ENCODE data around the gene BRD9. TPM values are rescaled to one million over a fixed set of nuclear protein-coding genes. Genes with fewer than 3 reads are reported as not detected.

Gene BRD9
- total and polyA plus RNA-seq, 2 of the 13 experiments (the other 11 are each of a cell fraction or from before 2014, with no cell fraction given): 5.2 to 22.9 TPM

DNA sequence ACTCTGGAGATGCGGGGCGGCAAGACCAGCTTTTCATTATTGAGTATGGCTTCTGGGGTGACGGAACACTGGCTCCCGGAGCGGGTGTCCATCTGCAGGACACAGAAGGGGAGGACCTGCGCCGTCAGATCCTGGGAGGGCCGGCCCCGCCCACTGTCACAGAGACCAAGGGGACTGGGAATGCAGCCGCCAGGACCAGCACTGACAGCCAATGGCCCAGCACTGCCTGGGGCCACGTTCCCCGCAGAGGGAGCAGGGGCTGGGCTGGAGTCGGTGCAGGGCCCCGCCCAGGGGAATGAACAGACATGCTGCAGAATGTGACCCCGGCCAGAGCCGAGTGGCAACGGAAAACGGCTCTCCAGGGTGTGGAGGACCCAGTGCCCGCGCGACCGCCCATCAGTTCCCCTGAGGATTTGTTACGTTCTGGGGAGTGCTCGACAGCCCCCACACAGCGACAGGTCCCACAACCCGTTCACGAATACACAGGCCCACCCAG lies 42.0 kb downstream of the BRD9 start, which contains the start of gene ZDHHC11 (continued):
- TF ChIP-seq, protein P1, sequence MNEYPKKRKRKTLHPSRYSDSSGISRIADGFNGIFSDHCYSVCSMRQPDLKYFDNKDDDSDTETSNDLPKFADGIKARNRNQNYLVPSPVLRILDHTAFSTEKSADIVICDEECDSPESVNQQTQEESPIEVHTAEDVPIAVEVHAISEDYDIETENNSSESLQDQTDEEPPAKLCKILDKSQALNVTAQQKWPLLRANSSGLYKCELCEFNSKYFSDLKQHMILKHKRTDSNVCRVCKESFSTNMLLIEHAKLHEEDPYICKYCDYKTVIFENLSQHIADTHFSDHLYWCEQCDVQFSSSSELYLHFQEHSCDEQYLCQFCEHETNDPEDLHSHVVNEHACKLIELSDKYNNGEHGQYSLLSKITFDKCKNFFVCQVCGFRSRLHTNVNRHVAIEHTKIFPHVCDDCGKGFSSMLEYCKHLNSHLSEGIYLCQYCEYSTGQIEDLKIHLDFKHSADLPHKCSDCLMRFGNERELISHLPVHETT (CRISPR knock-in tag; conservative IDR thresholded peaks at IDR 0.05): no peak
- TF ChIP-seq NFYB (CRISPR knock-in tag; IDR thresholded peaks at IDR 0.05) (peak; percentile 67), ZNF782 (CRISPR knock-in tag; IDR thresholded peaks at IDR 0.05; ENCODE audit: borderline replicate concordance) (no peak), ZNF883 (CRISPR knock-in tag; IDR thresholded peaks at IDR 0.05; ENCODE audit: not compliant biosample characterization) (peak; percentile 48), DR1 (CRISPR knock-in tag; IDR thresholded peaks at IDR 0.05) (0 out of 2 replicates have a peak, but pooled peaks have one; percentile 51), CC2D1A (CRISPR knock-in tag; IDR thresholded peaks at IDR 0.05) (no peak), HNRNPL (IDR thresholded peaks at IDR 0.05; ENCODE audit: low read depth, low read length) (no peak), NAIF1 (CRISPR knock-in tag; IDR thresholded peaks at IDR 0.05; ENCODE audit: borderline replicate concordance) (no peak), NR2F1 (CRISPR knock-in tag; IDR thresholded peaks at IDR 0.05) (no peak), ZNF251 (CRISPR knock-in tag; IDR thresholded peaks at IDR 0.05) (no peak), TAF1 (CRISPR knock-in tag; IDR thresholded peaks at IDR 0.05) (peak; percentile 53; the same call in 1 of the 2 replicates), ZBTB8A (CRISPR knock-in tag; IDR thresholded peaks at IDR 0.05; ENCODE audit: borderline replicate concordance, low read depth) (no peak), PHF21A (CRISPR knock-in tag; IDR thresholded peaks at IDR 0.05) (0 out of 2 replicates have a peak, but pooled peaks have one; percentile 53), ZNF605 (CRISPR knock-in tag; IDR thresholded peaks at IDR 0.05) (peak; percentile 38; the same call in 1 of the 2 replicates), TEAD3 (CRISPR knock-in tag; optimal IDR thresholded peaks at IDR 0.05; ENCODE audit: borderline replicate concordance) (peak; percentile 67), KAT8 (CRISPR knock-in tag; IDR thresholded peaks at IDR 0.05) (peak; percentile 36; the same call in 1 of the 2 replicates), ZNF430 (CRISPR knock-in tag; IDR thresholded peaks at IDR 0.05) (no peak)
- TF ChIP-seq, protein P2, sequence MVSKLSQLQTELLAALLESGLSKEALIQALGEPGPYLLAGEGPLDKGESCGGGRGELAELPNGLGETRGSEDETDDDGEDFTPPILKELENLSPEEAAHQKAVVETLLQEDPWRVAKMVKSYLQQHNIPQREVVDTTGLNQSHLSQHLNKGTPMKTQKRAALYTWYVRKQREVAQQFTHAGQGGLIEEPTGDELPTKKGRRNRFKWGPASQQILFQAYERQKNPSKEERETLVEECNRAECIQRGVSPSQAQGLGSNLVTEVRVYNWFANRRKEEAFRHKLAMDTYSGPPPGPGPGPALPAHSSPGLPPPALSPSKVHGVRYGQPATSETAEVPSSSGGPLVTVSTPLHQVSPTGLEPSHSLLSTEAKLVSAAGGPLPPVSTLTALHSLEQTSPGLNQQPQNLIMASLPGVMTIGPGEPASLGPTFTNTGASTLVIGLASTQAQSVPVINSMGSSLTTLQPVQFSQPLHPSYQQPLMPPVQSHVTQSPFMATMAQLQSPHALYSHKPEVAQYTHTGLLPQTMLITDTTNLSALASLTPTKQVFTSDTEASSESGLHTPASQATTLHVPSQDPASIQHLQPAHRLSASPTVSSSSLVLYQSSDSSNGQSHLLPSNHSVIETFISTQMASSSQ (IDR thresholded peaks at IDR 0.05; ENCODE audit: low read depth): no peak
- TF ChIP-seq, protein P2 (CRISPR knock-in tag; IDR thresholded peaks at IDR 0.05; ENCODE audit: borderline replicate concordance): no peak
- TF ChIP-seq, protein P3, sequence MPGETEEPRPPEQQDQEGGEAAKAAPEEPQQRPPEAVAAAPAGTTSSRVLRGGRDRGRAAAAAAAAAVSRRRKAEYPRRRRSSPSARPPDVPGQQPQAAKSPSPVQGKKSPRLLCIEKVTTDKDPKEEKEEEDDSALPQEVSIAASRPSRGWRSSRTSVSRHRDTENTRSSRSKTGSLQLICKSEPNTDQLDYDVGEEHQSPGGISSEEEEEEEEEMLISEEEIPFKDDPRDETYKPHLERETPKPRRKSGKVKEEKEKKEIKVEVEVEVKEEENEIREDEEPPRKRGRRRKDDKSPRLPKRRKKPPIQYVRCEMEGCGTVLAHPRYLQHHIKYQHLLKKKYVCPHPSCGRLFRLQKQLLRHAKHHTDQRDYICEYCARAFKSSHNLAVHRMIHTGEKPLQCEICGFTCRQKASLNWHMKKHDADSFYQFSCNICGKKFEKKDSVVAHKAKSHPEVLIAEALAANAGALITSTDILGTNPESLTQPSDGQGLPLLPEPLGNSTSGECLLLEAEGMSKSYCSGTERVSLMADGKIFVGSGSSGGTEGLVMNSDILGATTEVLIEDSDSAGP (CRISPR knock-in tag; IDR thresholded peaks at IDR 0.05; ENCODE audit: borderline replicate concordance): peak; percentile 23; the same call in 1 of the 2 replicates
- TF ChIP-seq, protein P4, sequence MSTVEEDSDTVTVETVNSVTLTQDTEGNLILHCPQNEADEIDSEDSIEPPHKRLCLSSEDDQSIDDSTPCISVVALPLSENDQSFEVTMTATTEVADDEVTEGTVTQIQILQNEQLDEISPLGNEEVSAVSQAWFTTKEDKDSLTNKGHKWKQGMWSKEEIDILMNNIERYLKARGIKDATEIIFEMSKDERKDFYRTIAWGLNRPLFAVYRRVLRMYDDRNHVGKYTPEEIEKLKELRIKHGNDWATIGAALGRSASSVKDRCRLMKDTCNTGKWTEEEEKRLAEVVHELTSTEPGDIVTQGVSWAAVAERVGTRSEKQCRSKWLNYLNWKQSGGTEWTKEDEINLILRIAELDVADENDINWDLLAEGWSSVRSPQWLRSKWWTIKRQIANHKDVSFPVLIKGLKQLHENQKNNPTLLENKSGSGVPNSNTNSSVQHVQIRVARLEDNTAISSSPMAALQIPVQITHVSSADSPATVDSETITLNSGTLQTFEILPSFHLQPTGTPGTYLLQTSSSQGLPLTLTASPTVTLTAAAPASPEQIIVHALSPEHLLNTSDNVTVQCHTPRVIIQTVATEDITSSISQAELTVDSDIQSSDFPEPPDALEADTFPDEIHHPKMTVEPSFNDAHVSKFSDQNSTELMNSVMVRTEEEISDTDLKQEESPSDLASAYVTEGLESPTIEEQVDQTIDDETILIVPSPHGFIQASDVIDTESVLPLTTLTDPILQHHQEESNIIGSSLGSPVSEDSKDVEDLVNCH (CRISPR knock-in tag; IDR thresholded peaks at IDR 0.05): no peak

Measured in HepG2 (cell line).